CD14-positive monocyte (primary cell): Measurements from ENCODE around the gene CEP112. TPM values are rescaled to one million over a fixed set of nuclear protein-coding genes. Genes with fewer than 3 reads are reported as not detected.

ENCODE experiments used
- DNase-seq, 3 donors: peaks; one replicate each; pipeline ENCODE4 v3.0.0-alpha.2; 2011 to 2022
- H2AFZ ChIP-seq: 2 replicates; pipeline ENCODE4 v1.6.0; 2012; ENCODE audit warnings: mild to moderate bottlenecking, low read depth, low read length, inconsistent platforms; ENCODE audit not compliant: insufficient read depth, poor library complexity, severe bottlenecking
- H3K27ac ChIP-seq, 2 donors: 1 replicate in 1 of 2; 2 replicates in 1 of 2; pipeline ENCODE4 v1.5.1; 2012 to 2013; ENCODE audit warnings: low read length in 2 of 2, control low read depth in 1 of 2, inconsistent platforms in 1 of 2, low read depth in 1 of 2, mild to moderate bottlenecking in 1 of 2
- H3K27me3 ChIP-seq, 2 donors: one replicate each; pipeline versions ENCODE4 v1.6.0 to v1.6.1; 2011 to 2013; ENCODE audit warnings: low read length in 2 of 2; ENCODE audit not compliant: control insufficient read depth in 2 of 2, insufficient read depth in 2 of 2
- H3K36me3 ChIP-seq, 2 donors: replicated peaks in 1 of 2; 1 replicate in 1 of 2; 2 replicates in 1 of 2; pipeline versions ENCODE4 v1.5.1 to v1.6.1; 2012 to 2013; ENCODE audit warnings: low read length in 2 of 2, control low read depth in 1 of 2, inconsistent platforms in 1 of 2, mild to moderate bottlenecking in 1 of 2; ENCODE audit not compliant: insufficient read depth in 2 of 2, control insufficient read depth in 1 of 2
- H3K4me1 ChIP-seq, 2 donors: 1 replicate in 1 of 2; 2 replicates in 1 of 2; pipeline versions ENCODE4 v1.5.1 to v1.6.1; 2012 to 2013; ENCODE audit warnings: low read length in 2 of 2, control low read depth in 1 of 2, inconsistent platforms in 1 of 2, mild to moderate bottlenecking in 1 of 2, moderate library complexity in 1 of 2; ENCODE audit not compliant: insufficient read depth in 2 of 2, control insufficient read depth in 1 of 2
- H3K4me2 ChIP-seq: replicated peaks from 2 replicates; pipeline ENCODE3; 2012; ENCODE audit warnings: low read length, moderate library complexity, mild to moderate bottlenecking; ENCODE audit not compliant: poor library complexity, severe bottlenecking; ENCODE audit errors: extremely low read depth
- H3K4me3 ChIP-seq, 3 experiments: fragments of 200-600 bp in 1 of 3; sonication (generic) in 1 of 3; replicated peaks in 1 of 3; 1 replicate in 2 of 3; 2 replicates in 1 of 3; pipeline ENCODE4 v1.5.1; 2011 to 2013; ENCODE audit warnings: low read length in 3 of 3, mild to moderate bottlenecking in 3 of 3, control low read depth in 2 of 3, low read depth in 2 of 3, inconsistent platforms in 1 of 3, moderate library complexity in 1 of 3
- H3K79me2 ChIP-seq: 2 replicates; pipeline ENCODE4 v1.6.0; 2012; ENCODE audit warnings: mild to moderate bottlenecking, control low read depth, inconsistent platforms, low read length, moderate library complexity; ENCODE audit not compliant: insufficient read depth
- H3K9ac ChIP-seq: 2 replicates; pipeline ENCODE4 v1.6.0; 2017; ENCODE audit warnings: low read length, mild to moderate bottlenecking; ENCODE audit not compliant: insufficient read depth, poor library complexity, severe bottlenecking
- H3K9me3 ChIP-seq, 2 donors: replicated peaks in 1 of 2; 1 replicate in 1 of 2; 2 replicates in 1 of 2; pipeline versions ENCODE4 v1.5.1 to v1.6.1; 2012 to 2013; ENCODE audit warnings: low read length in 2 of 2, control low read depth in 1 of 2; ENCODE audit not compliant: control insufficient read depth in 1 of 2, insufficient read depth in 1 of 2
- H4K20me1 ChIP-seq: 2 replicates; pipeline ENCODE4 v1.6.0; 2012; ENCODE audit warnings: mild to moderate bottlenecking, low read length, control low read depth, moderate library complexity; ENCODE audit not compliant: insufficient read depth
- H3K27ac Mint-ChIP-seq, 7 donors: one replicate each; pipeline ENCODE4 v1.8.0; 2020; ENCODE audit warnings: mild to moderate bottlenecking in 7 of 7, mixed read lengths in 7 of 7, moderate library complexity in 6 of 7, inconsistent platforms in 2 of 7
- H3K27me3 Mint-ChIP-seq, 3 donors: one replicate each; pipeline ENCODE4 v1.8.0; 2021 to 2022; ENCODE audit warnings: low read depth in 3 of 3, mild to moderate bottlenecking in 3 of 3, mixed read lengths in 3 of 3, moderate library complexity in 3 of 3, inconsistent platforms in 1 of 3
- H3K36me3 Mint-ChIP-seq, 2 donors: one replicate each; pipeline ENCODE4 v1.8.0; 2020; ENCODE audit warnings: mixed read lengths in 2 of 2, inconsistent platforms in 1 of 2, mild to moderate bottlenecking in 1 of 2
- H3K4me1 Mint-ChIP-seq: one replicate; pipeline ENCODE4 v1.8.0; 2020; ENCODE audit warnings: mild to moderate bottlenecking, mixed read lengths
- H3K4me3 Mint-ChIP-seq, 2 donors: one replicate each; pipeline ENCODE4 v1.8.0; 2020; ENCODE audit warnings: mild to moderate bottlenecking in 2 of 2, mixed read lengths in 2 of 2, moderate library complexity in 1 of 2
- H3K9me3 Mint-ChIP-seq, 7 donors: one replicate each; pipeline ENCODE4 v1.8.0; 2020 to 2022; ENCODE audit warnings: mixed read lengths in 7 of 7, mild to moderate bottlenecking in 6 of 7, moderate library complexity in 6 of 7, inconsistent platforms in 2 of 7
- CTCF ChIP-seq: fragments of 200-600 bp; IDR thresholded peaks from one replicate; pipeline ENCODE4 v1.8.0; 2022; ENCODE audit warnings: antibody characterized with exemption, mild to moderate bottlenecking
- WGBS: methylation state at CpG from one replicate; pipeline ENCODE4 v1.1.5; 2013; ENCODE audit warnings: missing lambda C conversion rate; ENCODE audit not compliant: insufficient coverage; 5-methylcytosine and 5-hydroxymethylcytosine counted together
- intact Hi-C, 2 donors: fragments of 100-400 bp; cut with micrococcal nuclease; formaldehyde crosslinking; loops; one replicate each; pipeline versions ENCODE4 v1.15.0 to v1.15.1; 2023
- polyA plus RNA-seq, 3 donors: library from polyadenylated mRNA; depleted of rRNA in 1 of 3; unstranded in 2 of 3; stranded (reverse) in 1 of 3; fragments of 300-500 nt in 2 of 3; fragments of >200 nt in 1 of 3; fragmentation: Illumina TruSeq in 2 of 3; gene quantifications; 1 replicate in 2 of 3; 2 replicates in 1 of 3; pipeline ENCODE4 v1.2.3, GENCODE V29; 2012 to 2021

CEP112 gene
- polyA plus RNA-seq, 3 donors: 0.10 TPM; not detected in 2

GRCh38 chr17:66228887-66229782 lies 37.2 kb upstream of the CEP112 start, which contains the start of gene APOH:
Gene APOH, minus strand, starts transcription at chr17:66229415. Its CDS starts 36 bp downstream, at chr17:66229379.
- no peak for TF ChIP-seq CTCF
- Histone ChIP-seq H3K4me2 (no peak within 1 kb of the TSS), H2AFZ (no peak within 1 kb of the TSS), H3K36me3 (no peaks in the 10 kb centered on the region), H3K27ac (no peak within 1 kb of the TSS), H3K4me1 (peaks cover 7 to 8% of the 10 kb centered on the region in 2 donors), H3K27me3 (peaks cover 0 to 3% of the 10 kb centered on the region in 2 donors), H3K9ac (no peak within 1 kb of the TSS), H3K4me3 (no peak within 1 kb of the TSS), H4K20me1 (no peaks in the 10 kb centered on the region), H3K79me2 (no peaks in the 10 kb centered on the region), H3K9me3 (no peaks in the 10 kb centered on the region)
- Mint-ChIP-seq H3K9me3 (peaks cover 0 to 4% (median 0%) of the 10 kb centered on the region in 7 donors), H3K4me1 (peaks cover 6% of the 10 kb centered on the region), H3K36me3 (no peaks in the 10 kb centered on the region), H3K27ac (no peak within 1 kb of the TSS), H3K4me3 (no peak within 1 kb of the TSS), H3K27me3 (peaks cover 9 to 17% (median 11%) of the 10 kb centered on the region in 3 donors)
- intact Hi-C loops: no loop called here
- WGBS: 92% methylated on average over 6 of the region's 20 CpGs
- no peak for DNase-seq

GRCh38 chr17:66227212-66228045 lies 35.5 kb upstream of the CEP112 start:
- DNase-seq: no peak
- 80% methylated on average over 1 of the region's 4 CpGs for WGBS
- Histone ChIP-seq H3K9me3 (no peaks in the 10 kb centered on the region), H3K27me3 (peaks cover 0 to 3% of the 10 kb centered on the region in 2 donors), H4K20me1 (no peaks in the 10 kb centered on the region), H2AFZ (no peak overlapping the region), H3K9ac (no peak overlapping the region), H3K79me2 (no peaks in the 10 kb centered on the region), H3K4me1 (peaks cover 7 to 8% of the 10 kb centered on the region in 2 donors), H3K36me3 (no peaks in the 10 kb centered on the region), H3K4me2 (no peak overlapping the region), H3K27ac (no peak overlapping the region), H3K4me3 (no peak overlapping the region)
- intact Hi-C loops: no loop called here
- no peak for TF ChIP-seq CTCF
- Mint-ChIP-seq H3K9me3 (no peaks in the 10 kb centered on the region), H3K4me3 (no peak overlapping the region), H3K4me1 (peaks cover 6% of the 10 kb centered on the region), H3K36me3 (no peaks in the 10 kb centered on the region), H3K27ac (no peak overlapping the region), H3K27me3 (peaks cover 9 to 18% (median 11%) of the 10 kb centered on the region in 3 donors)
